ENCODE data around the gene GDF2.

The GDF2 gene

GRCh38 chr10:47322300-47323061 is at the start of gene GDF2:
Gene GDF2 (plus strand): TSS chr10:47322454. CDS start chr10:47322669, 215 bp downstream.
- intact Hi-C loops (cut with DNase I): no loop called here

DNA sequence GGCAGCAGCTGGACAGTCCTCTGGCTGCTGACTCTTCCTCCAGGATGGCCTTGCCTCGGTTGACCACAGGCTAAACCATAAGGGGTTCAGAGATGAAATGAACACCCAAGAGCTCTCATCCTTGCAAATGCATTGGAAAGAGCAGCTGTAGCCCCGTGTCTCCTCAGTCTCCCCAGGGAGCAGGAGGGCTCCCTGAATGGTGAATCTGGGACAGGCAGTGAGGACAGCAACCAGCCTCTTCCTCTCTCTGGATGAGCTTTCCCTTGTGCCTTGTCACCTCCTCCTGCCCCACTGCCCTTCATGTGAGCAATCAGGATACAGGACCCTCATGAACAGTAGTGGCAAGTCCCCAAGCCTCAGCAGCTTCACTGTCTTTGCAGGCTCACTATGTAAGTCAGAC is 46.2 kb upstream of the GDF2 start:
- intact Hi-C loops (cut with DNase I): no loop called here
- DNase-seq: no peak

More at GRCh38 chr10:47322300-47323061, at the start of gene GDF2:
- DNase-seq: peak in 2 of 10 donors; percentile 63 to 83

DNA sequence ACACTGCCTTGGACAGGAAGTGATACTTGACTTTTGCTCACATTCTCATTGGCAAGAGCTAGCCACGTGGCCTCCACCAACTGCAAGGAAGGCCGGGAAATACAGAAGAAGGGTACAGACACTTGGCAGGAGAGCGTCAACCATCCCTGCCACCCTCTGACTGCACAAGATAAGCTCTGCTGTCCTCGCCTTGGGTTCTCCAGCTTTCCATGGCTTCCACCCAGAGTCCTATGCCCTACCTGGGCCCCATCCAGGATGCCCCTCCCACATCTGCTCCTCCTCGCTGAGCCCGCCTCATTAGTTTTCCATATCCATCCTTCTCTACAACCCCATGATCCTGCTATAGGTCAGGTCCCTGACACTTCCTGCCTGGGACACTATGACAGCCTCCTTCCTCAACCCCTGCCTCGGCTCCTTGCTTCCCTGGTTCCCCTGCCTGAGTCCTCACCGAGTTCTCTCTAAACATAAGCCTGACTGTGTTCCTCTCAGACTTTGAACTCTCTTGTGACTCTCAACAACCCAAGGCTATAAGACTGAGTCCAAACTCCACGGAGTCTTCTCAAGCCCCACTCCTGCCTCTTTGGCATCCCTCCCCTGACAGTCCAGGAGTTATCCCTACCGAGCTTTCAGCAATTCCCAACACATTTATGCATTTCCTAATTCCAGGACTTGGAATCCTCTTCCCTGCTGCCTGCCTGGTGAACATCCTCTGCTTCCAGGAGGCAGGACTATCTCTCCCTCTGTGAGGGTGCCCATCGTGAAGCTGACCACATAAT is 45.5 kb upstream of the GDF2 start:
- no peak for DNase-seq
- intact Hi-C loops (cut with DNase I): no loop called here

- no peak for DNase-seq
- intact Hi-C loops (cut with DNase I): no loop called here
These were observed 44.7 kb upstream of the GDF2 start for GRCh38 chr10:47277352-47278151.

GRCh38 chr10:47278152-47278473 is 44.1 kb upstream of the GDF2 start:
- DNase-seq: no peak
- intact Hi-C loops (cut with DNase I): no loop called here

GRCh38 chr10:47278720-47279119 is 43.5 kb upstream of the GDF2 start:
- no peak for DNase-seq
- intact Hi-C loops (cut with DNase I): no loop called here

DNA sequence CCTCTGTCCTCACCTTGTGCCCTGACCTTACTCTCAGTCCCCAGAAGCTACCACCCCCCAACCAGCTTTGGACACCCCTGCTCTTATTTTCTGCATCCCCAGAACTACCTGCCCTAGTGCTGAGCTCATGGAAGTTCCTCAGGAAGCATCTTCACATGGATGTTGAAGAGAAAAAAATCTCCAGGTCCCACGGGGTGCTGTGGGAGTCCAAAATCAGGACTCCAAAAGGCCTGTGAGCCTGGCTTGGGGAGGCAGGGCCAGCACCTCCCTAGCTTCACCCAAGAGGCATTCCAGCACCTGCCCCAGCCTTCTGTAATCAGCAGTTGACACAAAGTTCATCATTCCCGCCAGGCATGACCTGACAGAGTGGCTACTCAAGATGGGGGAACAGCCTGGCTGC is 43.0 kb upstream of the GDF2 start:
- intact Hi-C loops (cut with DNase I): no loop called here
- DNase-seq: no peak

DNA sequence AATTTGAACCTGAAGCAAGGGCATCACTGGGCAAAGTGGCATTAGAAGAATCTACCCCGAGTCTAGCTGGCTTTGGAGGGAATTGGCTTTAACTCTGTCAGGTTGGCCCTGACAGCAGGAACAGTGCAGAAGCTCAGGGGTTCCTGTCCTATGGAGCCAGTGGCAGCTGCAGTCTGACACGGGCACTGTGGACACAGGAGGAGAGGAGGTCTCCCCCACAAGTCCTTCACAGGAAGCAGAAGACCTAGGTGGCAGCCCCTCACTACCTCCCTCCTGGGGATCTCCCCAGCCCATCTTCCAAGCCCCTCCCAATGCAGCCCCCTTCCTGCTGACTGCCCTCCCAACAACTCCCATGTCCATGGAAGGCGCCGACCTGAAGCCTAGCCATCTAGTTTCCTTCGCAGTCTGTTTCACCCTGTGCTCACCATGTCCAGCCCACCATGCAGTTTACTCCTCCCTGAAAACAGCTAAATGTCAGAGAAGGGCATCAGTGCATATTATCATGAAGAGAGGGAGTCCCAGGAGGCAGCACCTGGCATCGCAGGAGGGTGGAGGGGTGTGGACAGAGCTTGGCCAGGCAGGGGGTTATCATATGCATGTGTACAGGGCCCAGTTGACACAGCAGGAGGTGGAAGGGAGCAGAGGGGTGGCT is 40.1 kb upstream of the GDF2 start:
- intact Hi-C loops (cut with DNase I): no loop called here
- DNase-seq: peak in 1 of 10 donors; percentile 22

DNA sequence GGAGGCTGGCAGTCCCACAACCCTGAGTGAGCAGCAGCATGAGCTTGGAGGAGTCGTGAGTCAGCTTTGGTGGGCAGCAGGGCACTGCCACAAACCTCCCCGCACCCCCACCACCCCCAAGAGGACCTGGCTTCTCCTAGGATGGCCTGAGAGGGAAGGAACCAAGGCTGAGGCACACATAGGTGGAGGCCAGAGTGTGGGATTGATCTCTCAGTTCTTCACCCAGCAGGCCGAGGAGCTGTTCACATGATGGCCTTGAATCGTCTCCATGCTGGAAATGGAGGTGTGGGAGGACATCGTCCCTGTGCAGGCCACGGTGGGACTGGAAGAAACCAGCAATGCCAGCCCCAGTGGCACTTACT is 39.6 kb upstream of the GDF2 start:
- intact Hi-C loops (cut with DNase I): no loop called here
- peak in 1 of 10 donors; percentile 52 for DNase-seq

DNA sequence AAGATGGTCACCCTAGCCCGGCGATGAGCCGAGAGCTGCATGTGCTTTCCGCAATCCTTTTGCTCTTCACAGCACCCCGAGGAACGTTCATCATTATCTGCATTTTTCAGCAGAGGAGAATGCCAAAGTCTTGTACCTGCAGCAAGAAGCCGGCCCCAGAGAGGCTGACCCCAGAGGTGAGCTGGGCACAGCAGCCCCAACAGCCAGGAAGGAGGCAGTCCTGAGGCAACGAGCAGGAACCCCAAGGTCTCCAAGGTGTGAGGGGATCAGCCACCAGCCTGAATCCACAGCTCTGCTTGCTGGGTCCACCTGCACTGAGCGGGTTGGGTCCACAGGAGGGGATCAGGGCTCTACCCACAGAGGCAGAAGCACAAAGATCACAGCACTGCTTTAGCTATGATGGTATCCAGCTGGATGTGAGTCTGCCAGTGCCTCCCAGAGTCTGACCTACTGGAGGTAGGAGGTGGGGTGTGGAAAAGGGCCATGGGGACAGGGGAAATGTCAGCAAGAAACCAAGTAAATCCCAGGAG is 39.1 kb upstream of the GDF2 start:
- peak in 1 of 10 donors; percentile 60 for DNase-seq
- intact Hi-C loops (cut with DNase I): no loop called here

- peak in 1 of 10 donors; percentile 32 for DNase-seq
These were observed 38.4 kb upstream of the GDF2 start for GRCh38 chr10:47283848-47284247.

GRCh38 chr10:47285381-47286115 is 36.7 kb upstream of the GDF2 start:
- intact Hi-C loops (cut with DNase I): no loop called here
- DNase-seq: peak in 1 of 10 donors; percentile 42

More at GRCh38 chr10:47283848-47284247, 38.4 kb upstream of the GDF2 start:
- intact Hi-C loops (cut with DNase I): no loop called here

GRCh38 chr10:47286116-47286505 is 36.1 kb upstream of the GDF2 start:
- intact Hi-C loops (cut with DNase I): no loop called here
- no peak for DNase-seq

GRCh38 chr10:47286591-47287315 is 35.5 kb upstream of the GDF2 start:
- intact Hi-C loops (cut with DNase I): no loop called here
- DNase-seq: peak in 1 of 10 donors; percentile 59

- intact Hi-C loops (cut with DNase I): no loop called here
- DNase-seq: peak in 6 of 10 donors; percentile 36 to 89 (median 64)
These were observed 34.9 kb upstream of the GDF2 start for GRCh38 chr10:47287365-47287802.

DNA sequence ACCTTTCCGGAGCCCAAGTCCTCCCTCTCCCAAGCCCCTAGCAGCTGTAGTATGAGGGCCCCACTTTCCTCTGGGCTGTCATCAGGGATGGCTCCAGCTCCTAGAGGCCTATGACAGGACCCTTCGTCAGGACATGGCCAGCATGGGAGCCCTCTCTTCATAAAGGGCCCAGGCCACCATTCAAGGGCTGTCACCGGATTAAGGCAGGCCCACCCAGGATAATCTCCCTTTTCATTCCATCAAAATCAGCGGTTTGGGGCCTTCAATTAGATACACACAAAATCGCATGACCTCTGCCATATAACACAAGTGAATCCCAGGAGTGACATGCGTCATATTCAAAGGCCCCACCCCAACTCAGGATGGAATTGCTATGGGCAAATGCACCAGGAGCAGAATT is 34.4 kb upstream of the GDF2 start:
- intact Hi-C loops (cut with DNase I): no loop called here
- DNase-seq: peak in 1 of 10 donors; percentile 4

DNA sequence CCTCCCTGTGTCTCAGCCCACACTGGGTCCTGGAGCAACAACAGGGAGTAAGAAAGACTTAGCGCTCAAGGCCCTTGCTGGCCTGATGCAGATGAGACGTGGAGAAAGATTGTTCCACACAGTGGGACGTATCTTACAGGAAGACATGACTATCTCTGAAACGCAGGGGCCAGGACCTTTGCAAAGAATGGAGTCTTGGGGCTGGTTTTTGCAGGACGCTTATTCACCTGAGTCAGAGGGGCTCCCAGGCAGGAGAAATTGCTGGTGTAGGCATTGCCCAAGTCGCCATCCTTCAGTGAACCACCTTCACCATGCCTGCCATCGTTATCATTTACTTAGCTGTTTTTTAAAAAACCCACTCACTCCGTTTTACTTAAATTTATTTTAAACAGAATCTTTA is 34.0 kb upstream of the GDF2 start:
- intact Hi-C loops (cut with DNase I): no loop called here
- DNase-seq: peak in 1 of 10 donors; percentile 22

GRCh38 chr10:47288916-47289495 is 33.2 kb upstream of the GDF2 start:
- intact Hi-C loops (cut with DNase I): no loop called here
- DNase-seq: peak in 1 of 10 donors; percentile 66

GRCh38 chr10:47289921-47290320 is 32.3 kb upstream of the GDF2 start:
- intact Hi-C loops (cut with DNase I): no loop called here
- no peak for DNase-seq
